Naive thymus-derived CD4-positive, alpha-beta T cell (primary cell): ENCODE results near the gene ATF6. TPM values are rescaled to one million over a fixed set of nuclear protein-coding genes. Genes with fewer than 3 reads are reported as not detected.
A peak's percentile ranks its signal among the peaks of the same experiment; 100 is the strongest.

Experiments used
- ATAC-seq: fragments of 150-1000 bp; cut with Tn5 transposase; 2 replicates; pipeline ENCODE4 v1.10.0; 2021; ENCODE audit warnings: mild to moderate bottlenecking, moderate library complexity
- CTCF ChIA-PET: fragments of 350-600 bp; sonication (Branson Sonifier 250); formaldehyde crosslinking; loops from one replicate; lab custom pipeline; 2021; ENCODE audit warnings: antibody characterized with exemption; lab: Charles Lee
- POLR2A ChIA-PET: fragments of 350-600 bp; sonication (Branson Sonifier 250); formaldehyde crosslinking; loops from one replicate; lab custom pipeline; 2021; ENCODE audit warnings: antibody characterized with exemption, inconsistent platforms; lab: Charles Lee
- DNase-seq, 9 donors: peaks; one replicate each; pipeline versions ENCODE4 v3.0.0 to v3.0.0-alpha.2; 2020 to 2022; ENCODE audit warnings: mixed read lengths in 1 of 9
- H3K27ac ChIP-seq: one replicate; pipeline ENCODE4 v1.7.0; 2013; ENCODE audit warnings: mild to moderate bottlenecking, low read depth, low read length, moderate library complexity
- H3K27me3 ChIP-seq, 2 donors: one replicate each; pipeline ENCODE4 v1.7.0; 2013; ENCODE audit warnings: low read length in 2 of 2, mild to moderate bottlenecking in 2 of 2, moderate library complexity in 2 of 2; ENCODE audit not compliant: control insufficient read depth in 2 of 2, insufficient read depth in 2 of 2
- H3K36me3 ChIP-seq, 3 experiments: 1 replicate in 2 of 3; 2 replicates in 1 of 3; pipeline ENCODE4 v1.7.0; 2013; ENCODE audit warnings: low read length in 3 of 3, mild to moderate bottlenecking in 3 of 3, moderate library complexity in 1 of 3; ENCODE audit not compliant: insufficient read depth in 3 of 3, control insufficient read depth in 2 of 3
- H3K4me1 ChIP-seq, 2 donors: one replicate each; pipeline ENCODE4 v1.7.0; 2013; ENCODE audit warnings: low read length in 2 of 2, mild to moderate bottlenecking in 2 of 2, moderate library complexity in 1 of 2; ENCODE audit not compliant: control insufficient read depth in 2 of 2, insufficient read depth in 2 of 2
- H3K4me3 ChIP-seq: 2 replicates; pipeline ENCODE4 v1.7.0; 2013; ENCODE audit warnings: mild to moderate bottlenecking, low read length
- H3K9me3 ChIP-seq, 3 experiments: 1 replicate in 2 of 3; 2 replicates in 1 of 3; pipeline ENCODE4 v1.7.0; 2013; ENCODE audit warnings: low read length in 3 of 3; ENCODE audit not compliant: control insufficient read depth in 2 of 3
- H3K27ac Mint-ChIP-seq, 9 donors: one replicate each; pipeline ENCODE4 v1.8.0; 2020 to 2022; ENCODE audit warnings: mixed read lengths in 9 of 9, mild to moderate bottlenecking in 8 of 9, moderate library complexity in 5 of 9, inconsistent platforms in 2 of 9
- H3K27me3 Mint-ChIP-seq, 5 donors: one replicate each; pipeline ENCODE4 v1.8.0; 2021 to 2022; ENCODE audit warnings: mixed read lengths in 5 of 5, mild to moderate bottlenecking in 1 of 5
- H3K36me3 Mint-ChIP-seq, 5 donors: one replicate each; pipeline ENCODE4 v1.8.0; 2020 to 2022; ENCODE audit warnings: mixed read lengths in 5 of 5, mild to moderate bottlenecking in 3 of 5, inconsistent platforms in 1 of 5
- H3K4me1 Mint-ChIP-seq, 7 donors: one replicate each; pipeline ENCODE4 v1.8.0; 2020 to 2022; ENCODE audit warnings: mixed read lengths in 7 of 7, mild to moderate bottlenecking in 3 of 7, inconsistent platforms in 1 of 7
- H3K4me3 Mint-ChIP-seq, 10 donors: one replicate each; pipeline ENCODE4 v1.8.0; 2020 to 2022; ENCODE audit warnings: mild to moderate bottlenecking in 10 of 10, mixed read lengths in 10 of 10, moderate library complexity in 6 of 10, inconsistent platforms in 2 of 10
- H3K9me3 Mint-ChIP-seq, 11 donors: one replicate each; pipeline ENCODE4 v1.8.0; 2020 to 2022; ENCODE audit warnings: mixed read lengths in 11 of 11, mild to moderate bottlenecking in 4 of 11, inconsistent platforms in 1 of 11, moderate library complexity in 1 of 11
- intact Hi-C, 2 donors: fragments of 100-400 bp; cut with micrococcal nuclease; formaldehyde crosslinking; loops; one replicate each; pipeline ENCODE4 v1.15.1; 2023
- polyA plus RNA-seq, 2 donors: library from polyadenylated mRNA; unstranded; fragments of 300-500 nt; fragmentation: Illumina TruSeq; gene quantifications; one replicate each; pipeline ENCODE4 v1.2.3, GENCODE V29; 2021
- total RNA-seq, 6 experiments: library from RNA in 5 of 6; stranded (reverse) in 5 of 6; gene quantifications; 1 replicate in 5 of 6; 2 replicates in 1 of 6; pipeline ENCODE4 v1.2.3 and lab custom pipeline; 2021 to 2026

The ATF6 gene
- total and polyA plus RNA-seq, 7 experiments from 2014 or later, result 17.9 to 27.5 (median 22.5) TPM

- no peak overlapping the region for H3K27ac ChIP-seq
- CTCF ChIA-PET, result no interaction called here
- Mint-ChIP-seq H3K27me3 (no peaks in the 10 kb centered on the region), H3K27ac (peak overlapping the region in 7 of 9 donors; percentile 47 to 86 (median 74)), H3K9me3 (peaks cover 0 to 2% (median 0%) of the 10 kb centered on the region in 11 donors), H3K36me3 (peaks cover 0 to 21% (median 16%) of the 10 kb centered on the region in 5 donors), H3K4me3 (peak overlapping the region in 5 of 10 donors; percentile 3 to 56 (median 48)), H3K4me1 (peaks cover 11 to 52% (median 30%) of the 10 kb centered on the region in 7 donors)
- DNase-seq (no peak), ATAC-seq (no peak)
- H3K4me3 ChIP-seq, result no peak overlapping the region
- H3K4me1 ChIP-seq, result peaks cover 25 to 50% of the 10 kb centered on the region in 2 donors
- no peaks in the 10 kb centered on the region for H3K9me3 ChIP-seq
- POLR2A ChIA-PET, result no interaction called here
- no peaks in the 10 kb centered on the region for H3K36me3 ChIP-seq
- intact Hi-C loops, result no loop called here
- H3K27me3 ChIP-seq, result no peaks in the 10 kb centered on the region
These were observed 170.7 kb downstream of the ATF6 start for GRCh38 chr1:161936786-161937185.

GRCh38 chr1:161940866-161941591 lies 174.9 kb downstream of the ATF6 start:
- Histone ChIP-seq H3K27ac (no peak overlapping the region), H3K4me1 (peaks cover 0 to 10% of the 10 kb centered on the region in 2 donors), H3K4me3 (no peak overlapping the region), H3K9me3 (no peaks in the 10 kb centered on the region), H3K27me3 (no peaks in the 10 kb centered on the region), H3K36me3 (peaks cover 0 to 10% (median 0%) of the 10 kb centered on the region in 3 experiments)
- ChIA-PET CTCF (interaction anchor here (1.1 kb wide), 1 partner anchor 39 kb away, joined by 3 read pairs; no protein-coding TSS in a partner anchor), POLR2A (interaction anchor here (0.7 kb wide), 1 partner anchor 12 kb away, joined by 4 read pairs; no protein-coding TSS in a partner anchor)
- intact Hi-C loops, result no loop called here
- Mint-ChIP-seq H3K9me3 (no peaks in the 10 kb centered on the region), H3K27ac (peak overlapping the region in 1 of 9 donors; percentile 30), H3K4me3 (no peak overlapping the region), H3K4me1 (peaks cover 0 to 26% (median 12%) of the 10 kb centered on the region in 7 donors), H3K27me3 (no peaks in the 10 kb centered on the region), H3K36me3 (peaks cover 14 to 52% (median 47%) of the 10 kb centered on the region in 5 donors)
- DNase-seq, result no peak
- ATAC-seq, result no peak

GRCh38 chr1:161941726-161942436 lies 175.8 kb downstream of the ATF6 start:
- H3K27me3 Mint-ChIP-seq, result no peaks in the 10 kb centered on the region
- Histone ChIP-seq H3K4me3 (no peak overlapping the region), H3K9me3 (no peaks in the 10 kb centered on the region), H3K4me1 (peaks cover 0 to 6% of the 10 kb centered on the region in 2 donors), H3K27me3 (no peaks in the 10 kb centered on the region), H3K27ac (no peak overlapping the region), H3K36me3 (peaks cover 0 to 10% (median 0%) of the 10 kb centered on the region in 3 experiments)
- ChIA-PET CTCF (no interaction called here), POLR2A (interaction anchor here (0.8 kb wide), 1 partner anchor 12 kb away, joined by 4 read pairs; no protein-coding TSS in a partner anchor)
- peaks cover 0 to 26% (median 7%) of the 10 kb centered on the region in 7 donors for H3K4me1 Mint-ChIP-seq
- H3K9me3 Mint-ChIP-seq, result no peaks in the 10 kb centered on the region
- H3K36me3 Mint-ChIP-seq, result peaks cover 16 to 52% (median 45%) of the 10 kb centered on the region in 5 donors
- no peak for ATAC-seq
- intact Hi-C loops, result no loop called here
- H3K27ac Mint-ChIP-seq, result no peak overlapping the region
- DNase-seq, result no peak
- H3K4me3 Mint-ChIP-seq, result no peak overlapping the region

- Mint-ChIP-seq H3K36me3 (peaks cover 16 to 57% (median 48%) of the 10 kb centered on the region in 5 donors), H3K27me3 (no peaks in the 10 kb centered on the region), H3K9me3 (no peaks in the 10 kb centered on the region), H3K27ac (peak overlapping the region in 2 of 9 donors; percentile 3 to 49), H3K4me3 (no peak overlapping the region), H3K4me1 (peaks cover 0 to 40% (median 16%) of the 10 kb centered on the region in 7 donors)
- intact Hi-C loops, result no loop called here
- ATAC-seq (no peak), DNase-seq (no peak)
- ChIA-PET CTCF (interaction anchor here (0.9 kb wide), 1 partner anchor 9 kb away, joined by 4 read pairs; no protein-coding TSS in a partner anchor), POLR2A (no interaction called here)
- Histone ChIP-seq H3K27me3 (no peaks in the 10 kb centered on the region), H3K36me3 (peaks cover 0 to 10% (median 0%) of the 10 kb centered on the region in 3 experiments), H3K4me1 (no peaks in the 10 kb centered on the region), H3K9me3 (no peaks in the 10 kb centered on the region), H3K27ac (no peak overlapping the region), H3K4me3 (no peak overlapping the region)
These were observed 177.6 kb downstream of the ATF6 start for GRCh38 chr1:161943737-161944136.

- DNase-seq (no peak), ATAC-seq (no peak)
- H3K36me3 ChIP-seq, result peaks cover 0 to 10% (median 0%) of the 10 kb centered on the region in 3 experiments
- intact Hi-C loops, result no loop called here
- H3K9me3 ChIP-seq, result no peaks in the 10 kb centered on the region
- ChIA-PET CTCF (interaction anchor here (0.9 kb wide), 1 partner anchor 10 kb away, joined by 4 read pairs; no protein-coding TSS in a partner anchor), POLR2A (no interaction called here)
- no peak overlapping the region for H3K27ac ChIP-seq
- no peak overlapping the region for H3K4me3 Mint-ChIP-seq
- H3K27me3 Mint-ChIP-seq, result no peaks in the 10 kb centered on the region
- H3K4me1 Mint-ChIP-seq, result peaks cover 0 to 43% (median 20%) of the 10 kb centered on the region in 7 donors
- H3K4me1 ChIP-seq, result no peaks in the 10 kb centered on the region
- no peak overlapping the region for H3K27ac Mint-ChIP-seq
- H3K27me3 ChIP-seq, result no peaks in the 10 kb centered on the region
- H3K4me3 ChIP-seq, result no peak overlapping the region
- H3K36me3 Mint-ChIP-seq, result peaks cover 16 to 61% (median 49%) of the 10 kb centered on the region in 5 donors
- H3K9me3 Mint-ChIP-seq, result no peaks in the 10 kb centered on the region
These were observed 178.3 kb downstream of the ATF6 start for GRCh38 chr1:161944381-161944780.

GRCh38 chr1:161945306-161946060 lies 179.4 kb downstream of the ATF6 start:
- H3K4me3 Mint-ChIP-seq, result no peak overlapping the region
- peaks cover 0 to 10% (median 0%) of the 10 kb centered on the region in 3 experiments for H3K36me3 ChIP-seq
- no peak overlapping the region for H3K27ac Mint-ChIP-seq
- H3K4me3 ChIP-seq, result no peak overlapping the region
- H3K27ac ChIP-seq, result no peak overlapping the region
- ChIA-PET POLR2A (no interaction called here), CTCF (interaction anchor here (1.2 kb wide), 1 partner anchor 10 kb away, joined by 3 read pairs; no protein-coding TSS in a partner anchor)
- intact Hi-C loops, result no loop called here
- no peaks in the 10 kb centered on the region for H3K9me3 Mint-ChIP-seq
- H3K36me3 Mint-ChIP-seq, result peaks cover 19 to 68% (median 55%) of the 10 kb centered on the region in 5 donors
- no peaks in the 10 kb centered on the region for H3K9me3 ChIP-seq
- no peaks in the 10 kb centered on the region for H3K27me3 Mint-ChIP-seq
- no peaks in the 10 kb centered on the region for H3K27me3 ChIP-seq
- no peak for ATAC-seq
- peaks cover 0 to 54% (median 22%) of the 10 kb centered on the region in 7 donors for H3K4me1 Mint-ChIP-seq
- no peak for DNase-seq
- H3K4me1 ChIP-seq, result no peaks in the 10 kb centered on the region
